Measurements from ENCODE around the gene SLC30A9. TPM values are rescaled to one million over a fixed set of nuclear protein-coding genes. Genes with fewer than 3 reads are reported as not detected.

The SLC30A9 gene
- total RNA-seq, 2 donors from 2014 or later, result 43.5 to 63.3 TPM

DNA sequence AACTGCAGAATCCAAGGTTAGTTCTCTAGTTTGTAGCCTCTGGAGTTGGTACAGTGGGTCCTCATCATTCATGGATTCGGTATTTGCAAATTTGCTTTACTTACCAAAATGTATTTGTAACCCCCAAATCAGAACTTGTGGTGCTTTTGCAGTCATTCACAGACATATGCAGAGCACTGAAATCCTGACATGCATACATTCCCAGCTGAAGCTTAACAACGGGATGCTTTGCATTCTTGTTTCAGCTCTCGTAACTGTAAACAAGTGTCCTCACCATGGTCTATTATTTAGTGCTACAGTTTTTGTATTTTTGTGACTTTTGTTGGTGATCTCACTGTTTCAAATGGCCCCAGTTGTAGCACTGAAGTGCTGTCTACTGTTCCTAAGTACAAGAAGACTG lies 146.0 kb downstream of the SLC30A9 start:
- no peaks in the 10 kb centered on the region for H3K4me1 ChIP-seq
- H3K27ac ChIP-seq, result no peak overlapping the region
- H3K4me3 ChIP-seq, result no peak overlapping the region
- intact Hi-C loops (cut with DNase I), result no loop called here
- H3K9me3 ChIP-seq, result no peaks in the 10 kb centered on the region
- no peak for ATAC-seq
- no peak for DNase-seq
- H3K36me3 ChIP-seq (replicated peaks in 1 of 2; ENCODE audit: insufficient read depth in 1 of 2, low read depth in 2 of 2), result no peaks in the 10 kb centered on the region
- H3K27me3 ChIP-seq, result no peaks in the 10 kb centered on the region
- 54 to 56% methylated on average over 3 of the region's 3 CpGs for WGBS, 2 donors
- TF ChIP-seq, protein P1, sequence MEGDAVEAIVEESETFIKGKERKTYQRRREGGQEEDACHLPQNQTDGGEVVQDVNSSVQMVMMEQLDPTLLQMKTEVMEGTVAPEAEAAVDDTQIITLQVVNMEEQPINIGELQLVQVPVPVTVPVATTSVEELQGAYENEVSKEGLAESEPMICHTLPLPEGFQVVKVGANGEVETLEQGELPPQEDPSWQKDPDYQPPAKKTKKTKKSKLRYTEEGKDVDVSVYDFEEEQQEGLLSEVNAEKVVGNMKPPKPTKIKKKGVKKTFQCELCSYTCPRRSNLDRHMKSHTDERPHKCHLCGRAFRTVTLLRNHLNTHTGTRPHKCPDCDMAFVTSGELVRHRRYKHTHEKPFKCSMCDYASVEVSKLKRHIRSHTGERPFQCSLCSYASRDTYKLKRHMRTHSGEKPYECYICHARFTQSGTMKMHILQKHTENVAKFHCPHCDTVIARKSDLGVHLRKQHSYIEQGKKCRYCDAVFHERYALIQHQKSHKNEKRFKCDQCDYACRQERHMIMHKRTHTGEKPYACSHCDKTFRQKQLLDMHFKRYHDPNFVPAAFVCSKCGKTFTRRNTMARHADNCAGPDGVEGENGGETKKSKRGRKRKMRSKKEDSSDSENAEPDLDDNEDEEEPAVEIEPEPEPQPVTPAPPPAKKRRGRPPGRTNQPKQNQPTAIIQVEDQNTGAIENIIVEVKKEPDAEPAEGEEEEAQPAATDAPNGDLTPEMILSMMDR (IDR thresholded peaks at IDR 0.05), result no peak
- no peak for TF ChIP-seq POLR2A (IDR thresholded peaks at IDR 0.05)

Other genes starting within 250 kb of the SLC30A9 start
- not detected for gene PHOX2B, start 241.8 kb upstream of the SLC30A9 start, total RNA-seq
- gene TMEM33, start 55.1 kb upstream of the SLC30A9 start, total RNA-seq, result 10 to 100 TPM; 22.1 to 26.0 TPM
- under 1 TPM; under 0.01 to 0.33 TPM for gene DCAF4L1, start 8.8 kb upstream of the SLC30A9 start, total RNA-seq
- gene BEND4, start 162.1 kb downstream of the SLC30A9 start, total RNA-seq, result not detected